K562 (cell line): Measurements from ENCODE around the gene CCDC13.

Source experiments
- CTCF ChIP-seq, 3 experiments: IDR thresholded peaks in 2 of 3; conservative IDR thresholded peaks in 1 of 3; 2 replicates each; pipeline ENCODE4 v1.5.1; 2011 to 2012; ENCODE audit warnings: low read length in 3 of 3, mild to moderate bottlenecking in 3 of 3, control low read depth in 2 of 3, improper control_type of control experiment in 1 of 3, inconsistent platforms in 1 of 3, low read depth in 1 of 3, mixed read lengths in 1 of 3, moderate library complexity in 1 of 3; ENCODE audit not compliant: insufficient read depth in 2 of 3
- FOXK2 ChIP-seq, 2 experiments: fragments of 450-650 bp; IDR thresholded peaks in 1 of 2; conservative IDR thresholded peaks in 1 of 2; 2 replicates each; pipeline ENCODE4 v1.6.1; 2016; ENCODE audit warnings: low read depth in 2 of 2, mild to moderate bottlenecking in 1 of 2
- LCOR ChIP-seq: sonication (generic); formaldehyde crosslinking; IDR thresholded peaks from 2 replicates; pipeline ENCODE4 v1.8.0; 2022; ENCODE audit warnings: mild to moderate bottlenecking, missing genetic modification reagents
- MAFG ChIP-seq: fragments of 450-650 bp; conservative IDR thresholded peaks from 2 replicates; pipeline ENCODE4 v1.6.1; 2016; ENCODE audit warnings: missing genetic modification characterization, missing compliant biosample characterization
- MTF1 ChIP-seq: fragments of 250-450 bp; sonication (Bioruptor Pico); IDR thresholded peaks from 2 replicates; pipeline ENCODE4 v1.9.0; 2021; ENCODE audit warnings: moderate library complexity, mild to moderate bottlenecking, inconsistent platforms, borderline replicate concordance
- NCOA1 ChIP-seq: fragments of 450-650 bp; IDR thresholded peaks from 2 replicates; pipeline ENCODE4 v1.6.1; 2016; ENCODE audit warnings: low read depth
- NFE2 ChIP-seq: IDR thresholded peaks from 2 replicates; pipeline ENCODE4 v1.6.1; 2014; ENCODE audit warnings: antibody characterized with exemption, low read depth
- POLR2A ChIP-seq: fragments of 450-650 bp; conservative IDR thresholded peaks from 2 replicates; pipeline ENCODE4 v1.6.1; 2016
- POLR2AphosphoS5 ChIP-seq: IDR thresholded peaks from 2 replicates; pipeline ENCODE4 v1.6.1; 2011; ENCODE audit warnings: mild to moderate bottlenecking, low read depth, low read length, moderate library complexity; ENCODE audit not compliant: control insufficient read depth, insufficient read depth
- SRSF9 ChIP-seq: fragments of 200-400 bp; formaldehyde crosslinking; IDR thresholded peaks from 2 replicates; pipeline ENCODE4 v1.6.1; 2017; ENCODE audit warnings: low read depth, low read length, borderline replicate concordance
- TCF7L2 ChIP-seq: fragments of 150-350 bp; IDR thresholded peaks from 2 replicates; pipeline ENCODE4 v1.6.1; 2016; ENCODE audit warnings: low read depth, mild to moderate bottlenecking, low read length, moderate library complexity
- USF1 ChIP-seq: sonication (generic); formaldehyde crosslinking; IDR thresholded peaks from 2 replicates; pipeline ENCODE4 v1.9.0; 2022; ENCODE audit warnings: mild to moderate bottlenecking, missing genetic modification reagents
- ZKSCAN8 ChIP-seq: fragments of 200-800 bp; sonication (Bioruptor generic); IDR thresholded peaks from 2 replicates; pipeline ENCODE4 v1.6.1; 2016; ENCODE audit warnings: missing genetic modification characterization, missing compliant biosample characterization

- TF ChIP-seq CTCF (IDR thresholded peaks at IDR 0.05 in 2 of 3, conservative IDR thresholded peaks at IDR 0.05 in 1 of 3; ENCODE audit: insufficient read depth in 2 of 3, low read depth in 1 of 3, low read length in 3 of 3): no peak
- TF ChIP-seq NCOA1: no peak
- TF ChIP-seq MAFG (tag): no peak
- TF ChIP-seq USF1 (CRISPR knock-in tag): no peak
- no peak for TF ChIP-seq TCF7L2
- TF ChIP-seq ZKSCAN8: no peak
- TF ChIP-seq POLR2A: no peak
- no peak for TF ChIP-seq MTF1
- no peak for TF ChIP-seq SRSF9
- TF ChIP-seq FOXK2 (conservative IDR thresholded peaks at IDR 0.05 in 1 of 2, IDR thresholded peaks at IDR 0.05 in 1 of 2; ENCODE audit: low read depth in 2 of 2): no peak
- TF ChIP-seq NFE2: no peak
- no peak for TF ChIP-seq LCOR (CRISPR knock-in tag)
- TF ChIP-seq POLR2AphosphoS5: no peak
These were observed 16.3 kb downstream of the CCDC13 start for GRCh38 chr3:42756681-42757213.
